GM13976 (cell line): Measurements from ENCODE around the gene TOM1.

Source experiments
- DNase-seq: peaks from one replicate; pipeline ENCODE4 v3.0.0; 2012; ENCODE audit warnings: low spot score
- CTCF ChIP-seq: IDR thresholded peaks from 2 replicates; pipeline ENCODE4 v1.5.1; 2012; ENCODE audit warnings: borderline replicate concordance, mild to moderate bottlenecking; ENCODE audit not compliant: insufficient read depth; ENCODE audit errors: extremely low read depth, missing control alignments, control extremely low read depth
- in situ Hi-C: fragments of 300-500 bp; cut with MboI; formaldehyde crosslinking; loops from one replicate; pipeline ENCODE4 v1.12.0; 2022; ENCODE audit warnings: low sequenced_read_pairs, mixed read lengths, inconsistent platforms; ENCODE audit not compliant: unreplicated experiment

TOM1 gene

GRCh38 chr22:35352214-35353111 is 52.8 kb downstream of the TOM1 start:
- in situ Hi-C loops: loop anchor here (10.0 kb wide), 1 partner anchor 232 kb away; no protein-coding TSS in a partner anchor
- peak; percentile 39 for TF ChIP-seq CTCF
- DNase-seq: peak; percentile 67

DNA sequence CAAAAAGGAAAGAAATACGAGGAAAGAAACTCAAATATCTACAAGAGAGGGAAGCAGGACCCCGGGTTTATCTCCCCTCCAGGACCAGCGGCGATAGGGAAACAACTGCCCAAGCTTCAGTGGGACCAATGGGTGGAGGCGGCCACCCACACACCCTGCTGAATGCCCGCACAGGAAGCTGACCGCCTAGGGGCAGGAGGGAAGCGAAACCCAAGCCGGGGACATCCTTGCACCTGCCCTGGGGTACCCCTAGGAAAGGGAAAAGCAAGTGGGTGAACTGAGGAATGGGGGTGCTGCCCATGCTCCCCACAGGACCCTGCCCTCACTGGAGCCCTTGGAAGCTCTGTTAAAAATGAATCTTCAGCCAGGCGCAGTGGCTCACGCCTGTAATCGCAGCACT is 53.6 kb downstream of the TOM1 start:
- in situ Hi-C loops: loop anchor here (10.0 kb wide), 1 partner anchor 231 kb away; no protein-coding TSS in a partner anchor
- TF ChIP-seq CTCF: no peak
- DNase-seq: no peak

GRCh38 chr22:35354068-35354467 is 54.4 kb downstream of the TOM1 start:
- TF ChIP-seq CTCF: no peak
- in situ Hi-C loops: loop anchor here (10.0 kb wide), 1 partner anchor 231 kb away; no protein-coding TSS in a partner anchor
- DNase-seq: no peak

DNA sequence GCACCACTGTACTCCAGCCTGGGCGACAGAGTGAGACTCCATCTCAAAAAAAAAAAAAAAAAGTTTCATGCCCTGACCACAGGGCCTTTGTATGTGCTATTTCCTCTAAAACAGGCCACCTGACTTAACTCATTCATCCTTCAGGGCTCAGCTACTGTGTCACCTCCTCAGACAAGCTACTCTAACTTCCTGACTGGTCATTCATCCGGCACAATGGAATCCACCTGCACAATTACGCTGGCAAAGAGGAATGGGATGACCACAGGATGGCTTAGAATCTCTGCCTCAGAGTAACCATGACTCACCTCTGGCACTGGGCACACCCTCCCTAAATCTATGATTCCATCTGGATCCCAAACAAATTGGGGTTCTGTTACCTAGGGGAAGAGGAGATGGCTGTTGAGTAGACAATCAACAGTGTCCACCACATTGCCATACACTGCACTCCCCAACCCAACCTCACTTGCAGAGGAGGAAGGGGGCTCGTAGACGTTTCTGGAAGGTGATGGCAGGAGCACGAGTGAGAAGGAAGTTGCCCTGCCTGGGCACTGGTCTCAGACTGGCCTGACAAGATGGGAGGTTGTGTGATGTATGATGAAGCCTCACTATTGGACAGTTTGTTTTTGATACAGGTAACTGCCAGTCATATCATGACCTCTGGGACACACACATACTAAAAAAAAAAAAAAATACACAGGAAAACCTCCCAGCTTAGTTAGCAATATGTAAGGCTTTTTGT is 58.4 kb downstream of the TOM1 start:
- no peak for TF ChIP-seq CTCF
- in situ Hi-C loops: loop anchor here (10.0 kb wide), 1 partner anchor 227 kb away; no protein-coding TSS in a partner anchor
- no peak for DNase-seq

DNA sequence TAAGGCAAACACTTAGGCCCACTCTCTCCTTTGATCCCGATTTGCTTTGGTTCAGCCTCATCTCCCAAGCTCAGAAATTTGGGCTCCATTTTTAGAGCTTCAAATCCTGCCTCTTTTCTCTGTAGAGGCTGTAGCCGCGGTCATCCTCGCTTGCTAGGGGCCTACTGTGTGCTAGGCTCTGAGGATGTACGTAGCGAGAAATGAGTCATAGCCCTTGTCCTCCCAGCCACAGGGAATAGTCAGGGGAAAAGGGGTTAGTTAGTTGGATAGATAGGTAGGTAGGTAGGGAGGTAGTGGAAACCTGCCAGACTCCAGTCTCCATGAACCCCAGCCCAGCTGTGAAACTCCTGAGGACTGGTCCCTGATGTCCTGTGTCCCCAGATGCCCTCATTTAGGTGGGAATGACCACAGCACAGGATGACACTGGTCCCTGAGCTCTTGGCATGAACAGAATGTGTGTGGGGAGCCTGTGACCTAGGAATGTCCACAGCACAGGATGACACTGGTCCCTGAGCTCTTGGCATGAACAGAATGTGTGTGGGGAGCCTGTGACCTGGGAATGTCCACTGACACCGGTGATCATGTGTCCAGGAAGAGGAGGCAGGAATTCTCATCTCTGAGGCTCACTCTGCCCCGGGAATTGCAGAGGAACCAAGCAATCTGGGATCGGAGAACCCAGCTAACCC is 59.8 kb downstream of the TOM1 start:
- in situ Hi-C loops: loop anchor here (10.0 kb wide), 1 partner anchor 225 kb away; no protein-coding TSS in a partner anchor
- TF ChIP-seq CTCF: no peak
- no peak for DNase-seq

DNA sequence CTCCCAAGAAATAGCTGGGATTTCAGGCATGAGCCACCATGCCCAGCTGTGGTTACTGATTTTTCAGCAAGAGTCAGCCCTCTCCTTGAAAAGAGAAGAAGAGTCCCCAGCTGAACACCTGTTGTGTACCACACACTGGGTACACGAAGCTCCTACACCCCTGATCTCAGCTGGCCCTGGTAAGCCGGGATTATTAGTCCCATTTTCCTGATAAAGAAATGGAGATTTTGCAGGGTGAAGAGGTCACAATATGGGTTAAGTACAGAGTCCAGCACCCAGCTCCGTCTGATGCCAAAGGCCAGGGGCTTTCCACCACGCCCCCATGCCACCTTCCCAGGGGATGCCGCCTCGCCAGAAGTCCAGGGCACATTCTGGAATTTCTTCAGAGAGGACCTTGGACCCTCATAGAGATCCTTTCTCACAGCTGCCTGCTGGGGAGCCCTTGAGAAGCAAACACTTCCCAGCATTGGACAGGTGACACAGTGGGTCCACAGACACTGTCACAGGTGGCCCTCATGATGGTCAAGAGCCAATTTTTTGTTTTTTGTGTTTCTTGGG is 61.4 kb downstream of the TOM1 start:
- no peak for TF ChIP-seq CTCF
- DNase-seq: no peak
- in situ Hi-C loops: no loop called here
